Measurements from ENCODE around the gene ALK. TPM values are rescaled to one million over a fixed set of nuclear protein-coding genes. Genes with fewer than 3 reads are reported as not detected.

ALK gene
- total RNA-seq, 4 donors from 2014 or later = 0.19 TPM; not detected in 3

GRCh38 chr2:29374823-29375222, 546.6 kb downstream of the ALK start:
- Histone ChIP-seq H3K27ac (no peak overlapping the region), H3K4me1 (no peaks in the 10 kb centered on the region), H3K27me3 (peaks cover 0 to 23% (median 0%) of the 10 kb centered on the region in 4 donors), H3K36me3 (no peaks in the 10 kb centered on the region), H3K9me3 (no peaks in the 10 kb centered on the region), H3K4me3 (no peak overlapping the region)
- TF ChIP-seq, protein P1, sequence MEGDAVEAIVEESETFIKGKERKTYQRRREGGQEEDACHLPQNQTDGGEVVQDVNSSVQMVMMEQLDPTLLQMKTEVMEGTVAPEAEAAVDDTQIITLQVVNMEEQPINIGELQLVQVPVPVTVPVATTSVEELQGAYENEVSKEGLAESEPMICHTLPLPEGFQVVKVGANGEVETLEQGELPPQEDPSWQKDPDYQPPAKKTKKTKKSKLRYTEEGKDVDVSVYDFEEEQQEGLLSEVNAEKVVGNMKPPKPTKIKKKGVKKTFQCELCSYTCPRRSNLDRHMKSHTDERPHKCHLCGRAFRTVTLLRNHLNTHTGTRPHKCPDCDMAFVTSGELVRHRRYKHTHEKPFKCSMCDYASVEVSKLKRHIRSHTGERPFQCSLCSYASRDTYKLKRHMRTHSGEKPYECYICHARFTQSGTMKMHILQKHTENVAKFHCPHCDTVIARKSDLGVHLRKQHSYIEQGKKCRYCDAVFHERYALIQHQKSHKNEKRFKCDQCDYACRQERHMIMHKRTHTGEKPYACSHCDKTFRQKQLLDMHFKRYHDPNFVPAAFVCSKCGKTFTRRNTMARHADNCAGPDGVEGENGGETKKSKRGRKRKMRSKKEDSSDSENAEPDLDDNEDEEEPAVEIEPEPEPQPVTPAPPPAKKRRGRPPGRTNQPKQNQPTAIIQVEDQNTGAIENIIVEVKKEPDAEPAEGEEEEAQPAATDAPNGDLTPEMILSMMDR (IDR thresholded peaks at IDR 0.05) = no peak
- TF ChIP-seq POLR2A (IDR thresholded peaks at IDR 0.05) = no peak
- intact Hi-C loops (cut with DNase I) = no loop called here
- 56 to 69% methylated on average over 5 of the region's 5 CpGs for WGBS, 2 donors
- DNase-seq = no peak

DNA sequence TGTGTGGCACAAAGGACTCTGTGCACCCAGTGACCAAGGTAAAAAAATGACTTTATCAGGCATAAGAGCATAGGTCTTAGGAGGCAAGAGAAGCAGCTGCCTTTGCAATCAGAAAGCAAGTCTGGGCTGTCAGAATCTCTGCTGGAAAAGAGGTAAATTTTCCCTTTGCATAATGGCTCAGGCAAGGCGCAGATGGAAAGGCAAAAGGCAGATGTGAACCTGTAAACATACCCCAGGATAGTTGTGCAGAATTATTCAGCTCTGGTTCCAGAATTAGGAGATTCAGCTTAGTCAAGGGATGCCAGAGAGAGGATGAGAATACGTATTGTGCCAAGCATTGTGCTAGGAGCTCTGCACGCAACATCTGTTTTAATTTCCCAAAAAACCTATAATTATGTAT, 547.5 kb downstream of the ALK start:
- Histone ChIP-seq H3K27ac (no peak overlapping the region), H3K4me1 (no peaks in the 10 kb centered on the region), H3K36me3 (no peaks in the 10 kb centered on the region), H3K9me3 (no peaks in the 10 kb centered on the region), H3K27me3 (peaks cover 0 to 26% (median 0%) of the 10 kb centered on the region in 4 donors), H3K4me3 (no peak overlapping the region)
- DNase-seq = no peak
- WGBS, 2 donors = 83 to 88% methylated on average over 3 of the region's 3 CpGs
- TF ChIP-seq, protein P1 (IDR thresholded peaks at IDR 0.05) = no peak
- TF ChIP-seq POLR2A (IDR thresholded peaks at IDR 0.05) = no peak
- intact Hi-C loops (cut with DNase I) = no loop called here

GRCh38 chr2:29372185-29372584, 549.2 kb downstream of the ALK start:
- H3K27ac ChIP-seq = no peak overlapping the region
- intact Hi-C loops (cut with DNase I) = no loop called here
- peaks cover 0 to 37% (median 0%) of the 10 kb centered on the region in 4 donors for H3K27me3 ChIP-seq
- H3K9me3 ChIP-seq = no peaks in the 10 kb centered on the region
- no peaks in the 10 kb centered on the region for H3K4me1 ChIP-seq
- no peak overlapping the region for H3K4me3 ChIP-seq
- H3K36me3 ChIP-seq = no peaks in the 10 kb centered on the region
- 53 to 69% methylated on average over 2 of the region's 2 CpGs for WGBS, 2 donors
- no peak for DNase-seq
- TF ChIP-seq, protein P1 (IDR thresholded peaks at IDR 0.05) = no peak
- TF ChIP-seq POLR2A (IDR thresholded peaks at IDR 0.05) = no peak

- Histone ChIP-seq H3K9me3 (no peaks in the 10 kb centered on the region), H3K27me3 (peaks cover 0 to 37% (median 0%) of the 10 kb centered on the region in 4 donors), H3K27ac (no peak overlapping the region), H3K4me3 (no peak overlapping the region), H3K4me1 (no peaks in the 10 kb centered on the region), H3K36me3 (no peaks in the 10 kb centered on the region)
- intact Hi-C loops (cut with DNase I) = no loop called here
- WGBS, 2 donors = 57 to 77% methylated on average over 4 to 5 of the region's 5 CpGs
- DNase-seq = no peak
- TF ChIP-seq, protein P1 (IDR thresholded peaks at IDR 0.05) = no peak
- no peak for TF ChIP-seq POLR2A (IDR thresholded peaks at IDR 0.05)
These were observed 550.7 kb downstream of the ALK start for GRCh38 chr2:29370581-29371125.

- Histone ChIP-seq H3K4me3 (no peak overlapping the region), H3K36me3 (no peaks in the 10 kb centered on the region), H3K9me3 (no peaks in the 10 kb centered on the region), H3K4me1 (no peaks in the 10 kb centered on the region), H3K27ac (no peak overlapping the region), H3K27me3 (peaks cover 0 to 37% (median 0%) of the 10 kb centered on the region in 4 donors)
- no peak for DNase-seq
- TF ChIP-seq POLR2A (IDR thresholded peaks at IDR 0.05) = no peak
- TF ChIP-seq, protein P1 (IDR thresholded peaks at IDR 0.05) = no peak
- 44 to 48% methylated on average over 4 of the region's 4 CpGs for WGBS, 2 donors
- intact Hi-C loops (cut with DNase I) = no loop called here
These were observed 551.2 kb downstream of the ALK start for GRCh38 chr2:29370173-29370572.
